Ishikawa (cell line): ENCODE measurements around the gene SSTR1.

Source experiments
- CEBPB ChIP-seq: IDR thresholded peaks from 2 replicates; pipeline ENCODE4 v1.6.1; 2012
- CREB1 ChIP-seq: IDR thresholded peaks from 2 replicates; pipeline ENCODE4 v1.6.1; 2012; ENCODE audit warnings: low read depth
- EGR1 ChIP-seq: IDR thresholded peaks from 2 replicates; pipeline ENCODE4 v1.6.1; 2012
- EP300 ChIP-seq: IDR thresholded peaks from 2 replicates; pipeline ENCODE4 v1.6.1; 2012; ENCODE audit warnings: borderline replicate concordance
- FOXM1 ChIP-seq: IDR thresholded peaks from 2 replicates; pipeline ENCODE4 v1.6.1; 2012; ENCODE audit warnings: low read depth, borderline replicate concordance
- MAX ChIP-seq: IDR thresholded peaks from 2 replicates; pipeline ENCODE4 v1.6.1; 2012
- NFIC ChIP-seq: IDR thresholded peaks from 2 replicates; pipeline ENCODE4 v1.6.1; 2012
- RAD21 ChIP-seq: IDR thresholded peaks from 2 replicates; pipeline ENCODE4 v1.6.1; 2012; ENCODE audit warnings: low read depth
- TAF1 ChIP-seq: IDR thresholded peaks from 2 replicates; pipeline ENCODE4 v1.6.1; 2012; ENCODE audit warnings: low read depth, mild to moderate bottlenecking
- TCF12 ChIP-seq: IDR thresholded peaks from 2 replicates; pipeline ENCODE4 v1.6.1; 2012; ENCODE audit warnings: low read depth
- TEAD4 ChIP-seq: IDR thresholded peaks from 2 replicates; pipeline ENCODE4 v1.6.1; 2012
- USF1 ChIP-seq: IDR thresholded peaks from 2 replicates; pipeline ENCODE4 v1.6.1; 2012
- YY1 ChIP-seq: IDR thresholded peaks from 2 replicates; pipeline ENCODE4 v1.6.1; 2012; ENCODE audit warnings: low read depth
- ZBTB7A ChIP-seq: IDR thresholded peaks from 2 replicates; pipeline ENCODE4 v1.6.1; 2012; ENCODE audit warnings: low read depth
- TF ChIP-seq, protein P1 (sequence below): IDR thresholded peaks from 2 replicates; pipeline ENCODE4 v1.6.1; 2012; ENCODE audit warnings: low read depth, mild to moderate bottlenecking

Gene SSTR1

GRCh38 chr14:38248321-38249028, 40.8 kb downstream of the SSTR1 start:
- TF ChIP-seq YY1 (no peak), TEAD4 (no peak), NFIC (no peak), MAX (no peak), CEBPB (no peak), FOXM1 (no peak), TCF12 (no peak), CREB1 (no peak), USF1 (no peak), ZBTB7A (no peak), RAD21 (no peak), TAF1 (no peak), EP300 (no peak), EGR1 (no peak)
- TF ChIP-seq, protein P1, sequence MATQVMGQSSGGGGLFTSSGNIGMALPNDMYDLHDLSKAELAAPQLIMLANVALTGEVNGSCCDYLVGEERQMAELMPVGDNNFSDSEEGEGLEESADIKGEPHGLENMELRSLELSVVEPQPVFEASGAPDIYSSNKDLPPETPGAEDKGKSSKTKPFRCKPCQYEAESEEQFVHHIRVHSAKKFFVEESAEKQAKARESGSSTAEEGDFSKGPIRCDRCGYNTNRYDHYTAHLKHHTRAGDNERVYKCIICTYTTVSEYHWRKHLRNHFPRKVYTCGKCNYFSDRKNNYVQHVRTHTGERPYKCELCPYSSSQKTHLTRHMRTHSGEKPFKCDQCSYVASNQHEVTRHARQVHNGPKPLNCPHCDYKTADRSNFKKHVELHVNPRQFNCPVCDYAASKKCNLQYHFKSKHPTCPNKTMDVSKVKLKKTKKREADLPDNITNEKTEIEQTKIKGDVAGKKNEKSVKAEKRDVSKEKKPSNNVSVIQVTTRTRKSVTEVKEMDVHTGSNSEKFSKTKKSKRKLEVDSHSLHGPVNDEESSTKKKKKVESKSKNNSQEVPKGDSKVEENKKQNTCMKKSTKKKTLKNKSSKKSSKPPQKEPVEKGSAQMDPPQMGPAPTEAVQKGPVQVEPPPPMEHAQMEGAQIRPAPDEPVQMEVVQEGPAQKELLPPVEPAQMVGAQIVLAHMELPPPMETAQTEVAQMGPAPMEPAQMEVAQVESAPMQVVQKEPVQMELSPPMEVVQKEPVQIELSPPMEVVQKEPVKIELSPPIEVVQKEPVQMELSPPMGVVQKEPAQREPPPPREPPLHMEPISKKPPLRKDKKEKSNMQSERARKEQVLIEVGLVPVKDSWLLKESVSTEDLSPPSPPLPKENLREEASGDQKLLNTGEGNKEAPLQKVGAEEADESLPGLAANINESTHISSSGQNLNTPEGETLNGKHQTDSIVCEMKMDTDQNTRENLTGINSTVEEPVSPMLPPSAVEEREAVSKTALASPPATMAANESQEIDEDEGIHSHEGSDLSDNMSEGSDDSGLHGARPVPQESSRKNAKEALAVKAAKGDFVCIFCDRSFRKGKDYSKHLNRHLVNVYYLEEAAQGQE, result no peak

DNA sequence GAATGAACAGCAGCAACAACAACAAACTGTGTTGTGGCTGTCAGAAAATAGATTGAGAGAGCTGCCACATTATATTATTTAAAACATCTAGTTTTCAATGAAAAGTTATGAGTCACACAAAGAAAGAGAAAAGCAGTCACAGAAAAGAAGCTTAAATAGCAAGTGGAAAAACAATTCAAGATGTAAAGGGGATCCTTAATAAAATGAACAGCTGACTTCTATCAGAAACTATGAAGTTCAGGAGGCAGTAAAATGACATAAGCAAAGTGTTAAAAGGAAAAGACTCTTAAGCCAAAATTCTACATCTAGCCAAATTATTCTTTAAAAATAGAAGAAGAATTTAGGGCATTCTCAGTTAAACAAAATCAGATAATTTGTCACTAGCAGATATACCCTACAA, 42.6 kb downstream of the SSTR1 start:
- TF ChIP-seq NFIC (no peak), CREB1 (no peak), YY1 (no peak), TCF12 (no peak), USF1 (no peak), FOXM1 (no peak), EP300 (no peak), ZBTB7A (no peak), TEAD4 (no peak), TAF1 (no peak), CEBPB (no peak), MAX (no peak)
- TF ChIP-seq, protein P1, result no peak

DNA sequence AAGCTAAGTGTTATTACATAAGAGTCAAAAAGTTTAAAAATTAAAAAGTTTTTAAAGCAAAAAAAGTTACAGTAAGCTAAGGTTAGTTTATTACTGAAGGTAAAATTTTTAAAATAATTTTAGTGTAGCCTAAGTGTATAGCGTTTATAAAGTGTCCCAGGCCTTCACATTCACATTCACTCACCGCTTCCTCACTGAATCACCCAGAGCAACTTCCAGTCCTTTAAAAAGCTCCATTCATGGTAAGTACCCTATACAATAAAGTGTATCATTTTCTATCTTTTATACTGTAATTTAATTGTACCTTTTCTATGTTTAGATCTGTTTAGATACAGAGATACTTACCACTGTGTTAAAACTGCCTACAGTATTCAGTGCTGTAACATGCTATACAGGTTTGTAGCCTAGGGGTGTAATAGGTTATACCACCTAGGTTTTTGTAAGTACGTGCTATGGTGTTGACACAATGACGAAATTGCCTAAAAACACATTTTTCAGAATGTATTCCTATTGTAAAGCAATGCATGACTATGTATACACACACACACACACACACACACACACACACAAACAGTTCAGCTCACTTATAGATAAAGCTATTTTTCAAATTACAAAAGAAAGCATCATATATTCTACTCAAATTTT, 44.5 kb downstream of the SSTR1 start:
- TF ChIP-seq CREB1, result no peak

DNA sequence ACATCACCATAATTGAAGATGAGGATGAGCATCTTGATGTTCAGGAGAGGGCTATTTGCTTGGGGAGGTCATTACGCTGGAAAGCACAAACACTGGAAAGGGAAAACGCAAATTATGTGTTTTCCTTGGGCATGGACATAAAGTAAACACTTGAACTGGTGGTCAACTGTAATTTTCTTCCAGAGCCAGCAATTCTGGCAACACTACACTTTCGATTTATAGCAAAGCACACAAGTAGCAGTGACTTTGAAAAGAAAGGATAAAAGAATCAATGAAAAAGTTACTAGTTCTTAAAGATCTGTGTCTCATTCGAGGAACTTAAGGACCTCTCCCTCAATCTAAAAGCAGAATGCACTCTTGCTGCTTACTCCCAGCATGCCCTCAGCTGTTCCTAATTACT, 46.0 kb downstream of the SSTR1 start:
- no peak for TF ChIP-seq YY1
- no peak for TF ChIP-seq ZBTB7A
- TF ChIP-seq EGR1, result no peak
- no peak for TF ChIP-seq NFIC
- TF ChIP-seq TAF1, result no peak
- no peak for TF ChIP-seq FOXM1
- no peak for TF ChIP-seq RAD21
- TF ChIP-seq, protein P1, result no peak
- no peak for TF ChIP-seq TCF12
- TF ChIP-seq TEAD4, result no peak
- TF ChIP-seq EP300, result no peak
- TF ChIP-seq CEBPB, result no peak
- TF ChIP-seq USF1, result no peak
- no peak for TF ChIP-seq MAX
- no peak for TF ChIP-seq CREB1
